ENCODE measurements around the gene ENOPH1.
"Not testable (repeated sequence)": the region's sequence is repeated elsewhere in the genome, so short reads cannot be mapped to it uniquely, and the experiment has no call there.

ENOPH1 gene

DNA sequence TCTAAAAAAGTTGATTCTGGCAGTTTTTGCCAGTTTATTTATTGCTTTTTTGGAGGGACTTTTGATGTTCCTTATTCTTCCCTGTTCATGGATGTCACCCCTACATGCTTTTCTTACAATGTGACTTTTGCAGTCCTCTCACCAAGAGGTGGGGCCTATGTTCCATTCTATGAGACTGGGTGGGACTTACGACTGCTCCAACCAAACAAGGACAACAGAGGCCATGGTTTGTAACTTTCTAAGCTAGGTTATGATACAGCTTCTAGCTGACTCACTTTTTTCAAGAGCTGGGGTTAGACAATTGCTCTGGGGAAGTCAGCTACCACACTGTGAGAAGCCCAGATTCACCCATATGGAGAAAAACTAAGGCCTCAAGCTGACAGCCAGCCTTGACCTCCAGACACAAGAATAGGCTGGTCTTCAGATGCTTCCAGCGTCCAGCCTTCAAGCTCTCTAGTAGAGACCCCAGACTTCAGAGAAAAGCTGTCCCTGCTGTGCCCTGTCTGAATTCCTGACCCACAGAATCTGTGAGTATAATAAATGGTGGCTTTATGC lies 39.5 kb downstream of the ENOPH1 start:
- Histone ChIP-seq H3K4me1 (ENCODE audit: insufficient read depth, low read length) (no peaks in the 10 kb centered on the region), H3K9me3 (ENCODE audit: control insufficient read depth, insufficient read depth, low read length) (no peaks in the 10 kb centered on the region), H3K9ac (ENCODE audit: low read depth, low read length) (no peak overlapping the region), H3K36me3 (ENCODE audit: insufficient read depth, low read length) (peaks cover 11% of the 10 kb centered on the region)

DNA sequence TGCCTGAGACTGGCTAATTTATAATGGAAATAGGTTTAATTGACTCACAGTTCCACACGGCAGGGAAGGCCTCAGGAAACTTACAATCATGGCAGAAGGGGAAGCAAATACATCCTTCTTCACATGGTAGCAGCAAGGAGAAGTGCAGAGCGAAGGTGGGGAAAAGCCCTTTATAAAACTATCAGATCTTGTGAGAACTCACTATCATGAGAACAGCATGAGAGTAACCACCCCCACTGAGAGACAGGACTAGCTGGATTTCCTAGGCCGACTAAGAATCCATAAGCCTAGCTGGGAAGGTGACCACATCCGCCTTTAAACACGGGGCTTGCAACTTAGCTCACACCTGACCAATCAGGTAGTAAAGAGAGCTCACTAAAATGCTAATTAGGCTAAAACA lies 42.7 kb downstream of the ENOPH1 start:
- not testable (repeated sequence) for H3K4me1 ChIP-seq (ENCODE audit: insufficient read depth, low read length); H3K9me3 ChIP-seq (ENCODE audit: control insufficient read depth, insufficient read depth, low read length); H3K36me3 ChIP-seq (ENCODE audit: insufficient read depth, low read length); H3K9ac ChIP-seq (ENCODE audit: low read depth, low read length)

DNA sequence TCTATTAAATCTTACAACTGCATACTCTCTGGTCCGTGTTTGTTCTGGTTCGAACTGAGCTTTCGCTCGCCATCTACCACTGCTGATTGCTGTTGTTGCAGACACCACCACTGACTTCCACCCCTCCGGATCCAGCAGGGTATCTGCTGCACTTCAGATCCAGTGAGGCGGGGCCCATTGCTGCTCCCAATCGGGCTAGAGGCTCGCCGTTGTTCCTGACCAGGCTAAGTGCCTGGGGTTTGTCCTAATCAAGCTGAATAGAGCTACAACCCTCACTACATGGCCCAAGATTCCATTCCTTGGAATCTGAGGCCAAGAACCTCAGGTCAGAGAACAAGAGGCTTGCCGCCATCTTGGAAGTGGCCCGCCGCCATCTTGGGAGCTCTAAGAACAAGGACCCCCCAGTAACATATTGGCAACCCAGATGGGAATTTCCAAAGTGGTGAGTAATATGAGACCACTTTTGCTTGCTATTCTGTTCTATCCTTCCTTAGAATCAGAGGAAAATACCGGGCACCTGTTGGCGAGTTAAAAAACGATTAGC lies 43.3 kb downstream of the ENOPH1 start:
- Histone ChIP-seq H3K9me3 (ENCODE audit: control insufficient read depth, insufficient read depth, low read length) (no peaks in the 10 kb centered on the region), H3K36me3 (ENCODE audit: insufficient read depth, low read length) (no peaks in the 10 kb centered on the region; the same call in none of the 2 replicates), H3K4me1 (ENCODE audit: insufficient read depth, low read length) (no peaks in the 10 kb centered on the region), H3K9ac (ENCODE audit: low read depth, low read length) (no peak overlapping the region)

DNA sequence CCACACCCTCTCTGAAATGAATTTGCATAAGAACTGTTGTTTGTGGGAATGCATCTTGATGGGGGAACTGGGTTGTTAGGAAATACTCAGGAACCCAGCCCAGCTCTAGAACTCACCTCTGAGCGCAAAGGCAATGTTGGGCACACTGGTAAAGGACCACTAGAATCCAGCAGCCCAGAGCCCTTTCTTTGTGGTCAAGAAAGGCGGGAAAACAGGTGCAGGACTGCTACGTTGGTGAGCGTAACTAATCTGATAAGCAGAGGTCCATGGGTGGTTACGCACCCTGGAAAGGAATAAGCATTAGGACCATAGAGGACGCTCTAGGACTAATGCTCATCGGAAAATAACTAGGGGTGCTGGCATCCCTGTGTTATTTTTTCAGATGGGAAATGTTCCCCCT lies 45.5 kb downstream of the ENOPH1 start:
- H3K9me3 ChIP-seq (ENCODE audit: control insufficient read depth, insufficient read depth, low read length); H3K36me3 ChIP-seq (ENCODE audit: insufficient read depth, low read length); H3K9ac ChIP-seq (ENCODE audit: low read depth, low read length); H3K4me1 ChIP-seq (ENCODE audit: insufficient read depth, low read length): not testable (repeated sequence)

DNA sequence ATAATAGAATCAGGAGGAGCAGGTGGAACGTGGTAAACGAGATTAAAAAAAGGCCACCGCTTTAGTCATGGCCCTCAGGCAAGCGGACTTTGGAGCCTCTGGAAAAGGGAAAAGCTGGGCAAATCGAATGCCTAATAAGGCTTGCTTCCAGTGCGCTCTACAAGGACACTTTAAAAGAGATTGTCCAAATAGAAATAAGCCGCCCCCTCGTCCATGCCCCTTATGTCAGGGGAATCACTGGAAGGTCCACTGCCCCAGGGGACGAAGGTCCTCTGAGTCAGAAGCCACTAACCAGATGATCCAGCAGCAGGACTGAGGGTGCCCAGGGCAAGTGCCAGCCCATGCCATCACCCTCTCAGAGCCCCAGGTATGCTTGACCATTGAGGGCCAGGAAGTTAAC lies 47.1 kb downstream of the ENOPH1 start:
- not testable (repeated sequence) for H3K36me3 ChIP-seq (ENCODE audit: insufficient read depth, low read length); H3K9ac ChIP-seq (ENCODE audit: low read depth, low read length); H3K9me3 ChIP-seq (ENCODE audit: control insufficient read depth, insufficient read depth, low read length); H3K4me1 ChIP-seq (ENCODE audit: insufficient read depth, low read length)

DNA sequence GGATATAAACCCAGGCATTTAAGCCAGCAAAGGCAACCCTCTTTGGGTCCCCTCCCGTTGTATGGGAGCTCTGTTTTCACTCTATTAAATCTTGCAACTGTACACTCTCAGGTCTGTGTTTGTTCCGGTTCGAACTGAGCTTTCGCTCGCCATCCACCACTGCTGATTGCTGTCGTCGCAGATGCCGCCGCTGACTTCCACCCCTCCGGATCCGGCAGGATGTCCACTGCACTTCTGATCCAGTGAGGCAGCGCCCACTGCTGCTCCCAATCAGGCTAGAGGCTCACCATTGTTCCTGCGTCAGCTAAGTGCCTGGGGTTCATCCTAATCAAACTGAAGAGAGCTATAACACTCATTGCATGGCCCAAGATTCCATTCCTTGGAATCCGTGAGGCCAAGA lies 49.2 kb downstream of the ENOPH1 start:
- H3K9ac ChIP-seq (ENCODE audit: low read depth, low read length), result no peak overlapping the region
- H3K36me3 ChIP-seq (ENCODE audit: insufficient read depth, low read length), result 0 out of 2 replicates have a peak, but pooled peaks cover 4% of the 10 kb centered on the region
- H3K9me3 ChIP-seq (ENCODE audit: control insufficient read depth, insufficient read depth, low read length), result no peaks in the 10 kb centered on the region
- no peaks in the 10 kb centered on the region for H3K4me1 ChIP-seq (ENCODE audit: insufficient read depth, low read length)

DNA sequence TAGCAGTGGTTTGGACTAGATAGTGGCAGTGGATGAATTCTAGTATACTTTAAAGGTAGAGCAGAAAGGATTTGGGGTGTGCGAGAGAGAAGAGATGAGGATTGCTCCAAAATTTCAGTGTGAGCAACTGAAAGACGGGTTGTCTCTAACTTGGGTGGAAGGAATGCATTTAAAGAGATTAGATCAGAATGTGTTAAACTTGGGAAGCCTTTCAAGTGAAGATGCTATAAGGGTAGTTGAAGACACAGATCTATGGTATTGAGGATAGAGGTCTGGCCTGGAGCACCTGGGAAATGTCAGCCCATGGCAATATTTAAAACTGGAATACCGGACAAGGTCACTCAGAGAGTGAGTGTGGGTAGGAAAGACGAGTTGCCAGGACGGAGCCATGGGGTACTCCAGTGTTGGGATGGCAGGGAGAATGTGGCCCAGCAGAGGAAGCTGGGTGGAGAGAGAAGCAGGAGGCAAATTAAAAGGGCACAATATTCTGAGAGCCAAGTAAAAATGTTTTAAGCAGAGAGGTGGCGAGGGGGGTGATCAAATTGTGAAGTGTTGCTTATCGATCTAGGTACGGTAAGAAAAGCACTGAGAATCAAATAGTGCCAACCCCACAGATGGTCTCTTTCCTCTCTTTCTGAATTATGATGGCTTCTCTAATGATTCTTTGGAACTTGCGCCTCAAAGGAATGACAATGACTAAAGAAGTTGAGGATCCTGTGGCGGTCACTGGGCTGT lies 50.5 kb downstream of the ENOPH1 start:
- Histone ChIP-seq H3K4me1 (ENCODE audit: insufficient read depth, low read length) (no peaks in the 10 kb centered on the region), H3K9me3 (ENCODE audit: control insufficient read depth, insufficient read depth, low read length) (no peaks in the 10 kb centered on the region), H3K36me3 (ENCODE audit: insufficient read depth, low read length) (0 out of 2 replicates have a peak, but pooled peaks cover 4% of the 10 kb centered on the region), H3K9ac (ENCODE audit: low read depth, low read length) (no peak overlapping the region)

DNA sequence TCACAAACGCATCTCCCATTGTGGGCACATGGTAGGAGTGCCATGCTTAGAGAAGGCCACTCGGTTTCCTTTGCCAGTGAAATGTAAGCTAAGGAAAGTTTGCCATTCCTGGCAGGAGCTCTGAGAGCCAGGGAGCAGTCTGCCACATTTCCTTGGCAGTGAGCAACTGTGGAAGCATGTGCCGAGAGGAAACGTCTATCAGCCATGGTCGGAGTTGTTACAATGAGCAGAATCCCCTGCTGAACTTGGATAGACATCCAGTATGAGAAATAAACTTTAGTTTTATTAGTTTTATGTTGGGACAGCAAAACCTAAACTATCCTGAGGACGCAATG lies 51.1 kb downstream of the ENOPH1 start:
- H3K9me3 ChIP-seq (ENCODE audit: control insufficient read depth, insufficient read depth, low read length), result no peaks in the 10 kb centered on the region
- H3K9ac ChIP-seq (ENCODE audit: low read depth, low read length), result no peak overlapping the region
- H3K4me1 ChIP-seq (ENCODE audit: insufficient read depth, low read length), result no peaks in the 10 kb centered on the region
- 0 out of 2 replicates have a peak, but pooled peaks cover 4% of the 10 kb centered on the region for H3K36me3 ChIP-seq (ENCODE audit: insufficient read depth, low read length)

DNA sequence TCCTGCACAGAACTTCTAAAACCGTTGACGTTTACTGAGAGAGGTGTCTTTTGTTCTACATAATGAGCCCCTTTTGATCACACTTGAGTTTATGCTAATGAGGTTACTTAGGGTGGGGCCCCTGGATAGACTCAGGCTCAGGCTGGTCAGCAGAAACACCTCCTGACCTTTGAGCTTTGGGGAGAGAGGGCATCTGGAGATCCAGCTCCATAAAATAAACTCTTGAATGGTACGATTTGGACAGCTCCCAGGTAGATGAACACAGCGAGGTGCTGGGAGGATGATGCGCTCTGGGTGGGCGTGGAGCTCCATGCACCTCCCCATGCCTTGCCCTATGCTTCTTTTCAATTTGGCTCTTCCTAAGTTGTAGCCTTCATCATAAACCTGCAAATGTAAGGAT lies 52.0 kb downstream of the ENOPH1 start:
- Histone ChIP-seq H3K4me1 (ENCODE audit: insufficient read depth, low read length) (no peaks in the 10 kb centered on the region), H3K36me3 (ENCODE audit: insufficient read depth, low read length) (0 out of 2 replicates have a peak, but pooled peaks cover 4% of the 10 kb centered on the region), H3K9ac (ENCODE audit: low read depth, low read length) (no peak overlapping the region), H3K9me3 (ENCODE audit: control insufficient read depth, insufficient read depth, low read length) (no peaks in the 10 kb centered on the region)

DNA sequence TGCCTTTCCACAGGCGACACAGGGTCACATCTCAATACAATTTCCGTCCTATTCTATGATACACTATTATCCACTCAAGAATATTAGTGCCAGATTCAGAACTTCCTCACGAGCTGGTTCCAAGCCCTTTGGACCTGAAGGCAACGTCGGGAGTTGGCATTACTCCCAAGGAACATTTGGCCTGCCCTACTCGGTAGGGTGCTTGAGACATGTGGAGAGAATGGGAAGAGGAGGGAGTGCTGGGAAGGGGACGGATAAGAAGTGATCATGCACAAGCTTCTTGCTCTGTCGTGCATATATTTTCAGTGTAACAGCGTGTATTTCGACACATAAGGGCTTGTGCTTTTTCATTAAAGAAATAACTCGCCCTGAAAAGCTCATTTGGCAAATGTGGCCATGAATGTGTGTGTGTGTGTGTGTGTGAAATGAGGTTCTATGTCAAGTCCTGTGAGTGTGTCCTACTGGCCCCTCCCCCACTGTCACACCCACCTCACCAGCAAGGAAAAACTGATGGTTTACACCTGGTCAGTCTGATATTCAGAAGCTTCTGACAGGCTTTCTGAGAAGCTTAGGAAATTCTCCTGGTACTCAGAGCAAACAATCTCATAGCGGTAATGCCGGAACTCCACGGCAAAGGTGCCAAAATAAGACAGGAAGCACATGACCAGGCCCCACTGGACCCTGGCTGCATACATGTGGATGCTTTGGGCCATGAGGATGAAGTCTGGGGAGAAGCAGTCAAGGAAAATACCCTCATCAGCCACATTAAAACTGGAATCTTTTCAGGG lies 54.8 kb downstream of the ENOPH1 start:
- Histone ChIP-seq H3K9me3 (ENCODE audit: control insufficient read depth, insufficient read depth, low read length) (no peaks in the 10 kb centered on the region), H3K4me1 (ENCODE audit: insufficient read depth, low read length) (no peaks in the 10 kb centered on the region), H3K36me3 (ENCODE audit: insufficient read depth, low read length) (0 out of 2 replicates have a peak, but pooled peaks cover 4% of the 10 kb centered on the region), H3K9ac (ENCODE audit: low read depth, low read length) (no peak overlapping the region)

DNA sequence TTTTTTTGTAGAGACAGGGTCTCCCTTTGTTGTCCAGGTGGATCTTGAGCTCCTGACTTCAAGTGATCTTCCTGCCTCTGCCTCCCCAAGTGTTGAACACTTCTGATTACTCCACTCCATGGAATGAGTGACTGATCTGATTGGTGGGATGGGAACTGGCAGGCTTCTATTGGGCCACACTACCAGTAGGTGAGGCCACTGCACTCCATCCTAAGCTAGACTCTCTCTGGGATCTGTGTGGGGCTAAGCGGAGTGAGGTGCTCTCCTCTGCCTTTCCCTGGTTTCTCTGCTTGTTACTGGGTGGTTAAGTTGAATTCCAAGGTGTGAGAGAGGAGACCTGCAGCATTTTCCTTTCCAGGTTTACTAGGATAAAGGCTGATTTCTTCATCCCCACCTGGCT lies 58.7 kb downstream of the ENOPH1 start:
- Histone ChIP-seq H3K9me3 (ENCODE audit: control insufficient read depth, insufficient read depth, low read length) (no peaks in the 10 kb centered on the region), H3K4me1 (ENCODE audit: insufficient read depth, low read length) (no peaks in the 10 kb centered on the region), H3K36me3 (ENCODE audit: insufficient read depth, low read length) (no peaks in the 10 kb centered on the region), H3K9ac (ENCODE audit: low read depth, low read length) (no peak overlapping the region)

DNA sequence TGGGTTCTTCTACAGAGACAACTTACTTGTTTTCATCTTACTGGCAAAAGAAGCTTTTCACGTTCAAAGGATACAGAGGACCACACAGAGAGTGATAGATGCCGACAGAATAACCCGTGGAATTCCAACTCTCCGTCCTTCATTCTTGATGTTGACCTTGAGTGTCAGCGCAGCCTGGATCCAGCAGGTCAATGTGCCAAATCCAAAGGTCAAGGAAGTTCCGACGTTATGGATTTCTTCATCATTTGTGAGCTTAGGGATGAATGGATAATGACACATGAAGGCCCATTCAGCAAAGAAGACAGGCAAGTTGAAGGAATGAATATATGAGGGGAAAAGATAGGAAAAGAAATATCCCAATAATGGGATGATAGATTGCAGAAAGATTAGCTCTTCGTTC lies 59.6 kb downstream of the ENOPH1 start:
- Histone ChIP-seq H3K9me3 (ENCODE audit: control insufficient read depth, insufficient read depth, low read length) (no peaks in the 10 kb centered on the region), H3K4me1 (ENCODE audit: insufficient read depth, low read length) (no peaks in the 10 kb centered on the region), H3K9ac (ENCODE audit: low read depth, low read length) (no peak overlapping the region), H3K36me3 (ENCODE audit: insufficient read depth, low read length) (no peaks in the 10 kb centered on the region)

DNA sequence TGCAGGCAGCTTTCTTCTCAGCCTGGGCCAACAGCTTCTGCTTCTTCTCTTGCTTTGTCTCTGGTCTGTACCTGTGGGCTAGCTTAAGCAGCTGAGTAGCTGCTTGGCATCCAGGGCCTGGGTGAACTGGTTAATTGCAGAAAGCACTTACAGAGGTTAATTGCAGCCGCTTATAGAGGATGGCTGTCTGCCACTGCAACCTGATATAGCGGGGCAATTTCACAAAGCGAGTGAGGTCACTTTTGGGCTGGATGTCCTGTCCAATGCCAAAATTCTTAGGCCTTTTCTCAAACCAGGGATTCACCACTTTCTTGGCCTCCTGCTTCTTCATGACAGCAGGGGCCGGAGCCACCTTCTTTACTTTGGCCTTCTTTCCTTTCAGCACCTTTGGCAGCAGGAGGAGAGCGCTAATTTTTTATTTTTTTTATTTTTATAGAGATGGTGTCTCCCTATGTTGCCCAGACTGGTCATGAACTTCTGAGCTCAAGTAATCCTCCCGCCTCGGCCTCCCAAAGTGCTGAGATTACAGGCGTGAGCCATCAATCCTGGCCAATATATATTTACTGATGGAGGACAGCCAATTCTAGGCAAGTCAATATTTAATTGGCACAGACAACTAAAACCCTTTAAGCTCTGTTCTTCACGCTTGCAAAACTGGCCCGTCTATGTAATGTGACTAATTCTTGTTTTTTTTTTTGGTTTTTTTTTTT lies 61.0 kb downstream of the ENOPH1 start:
- Histone ChIP-seq H3K9me3 (ENCODE audit: control insufficient read depth, insufficient read depth, low read length) (no peaks in the 10 kb centered on the region), H3K4me1 (ENCODE audit: insufficient read depth, low read length) (no peaks in the 10 kb centered on the region), H3K9ac (ENCODE audit: low read depth, low read length) (no peak overlapping the region), H3K36me3 (ENCODE audit: insufficient read depth, low read length) (no peaks in the 10 kb centered on the region)

DNA sequence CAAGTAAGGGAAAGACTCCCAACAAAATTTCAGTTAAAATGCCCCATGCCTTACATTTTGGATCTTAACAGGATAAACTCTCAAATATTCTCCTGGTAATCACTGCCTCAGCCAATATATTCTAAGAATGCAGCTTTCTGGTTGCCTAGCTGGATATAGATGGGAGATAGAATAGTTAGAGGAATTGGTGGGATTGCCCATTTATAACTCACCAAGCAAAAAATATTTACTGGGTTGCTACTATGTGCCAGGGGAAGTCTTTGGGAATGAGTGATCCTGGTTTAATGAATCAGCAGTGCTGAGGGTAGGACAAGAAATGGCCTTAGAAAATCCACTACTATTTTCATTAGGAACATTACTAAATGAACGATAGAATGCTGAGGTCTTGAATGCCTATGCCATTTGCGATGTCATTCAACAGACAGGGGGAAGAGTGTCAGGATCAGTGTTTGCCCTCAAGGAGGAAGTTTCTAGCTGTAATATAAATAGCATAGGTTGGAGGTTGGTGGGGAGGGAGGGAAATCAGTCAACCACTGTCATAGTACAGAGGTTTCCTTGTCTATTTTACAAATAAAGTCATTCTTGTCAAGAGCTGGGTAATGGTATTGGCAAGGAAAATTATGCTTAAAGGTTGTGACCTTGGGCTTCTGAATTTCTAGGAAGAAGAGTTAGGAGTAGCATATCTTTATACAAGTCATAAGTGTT lies 63.5 kb downstream of the ENOPH1 start:
- H3K9ac ChIP-seq (ENCODE audit: low read depth, low read length), result no peak overlapping the region
- H3K4me1 ChIP-seq (ENCODE audit: insufficient read depth, low read length), result no peaks in the 10 kb centered on the region
- H3K9me3 ChIP-seq (ENCODE audit: control insufficient read depth, insufficient read depth, low read length), result no peaks in the 10 kb centered on the region
- no peaks in the 10 kb centered on the region for H3K36me3 ChIP-seq (ENCODE audit: insufficient read depth, low read length)

All from ES-I3 (cell line).